ENCODE data around the gene AMER3.
"Not testable (repeated sequence)": the region's sequence is repeated elsewhere in the genome, so short reads cannot be mapped to it uniquely, and the experiment has no call there.

The AMER3 gene

DNA sequence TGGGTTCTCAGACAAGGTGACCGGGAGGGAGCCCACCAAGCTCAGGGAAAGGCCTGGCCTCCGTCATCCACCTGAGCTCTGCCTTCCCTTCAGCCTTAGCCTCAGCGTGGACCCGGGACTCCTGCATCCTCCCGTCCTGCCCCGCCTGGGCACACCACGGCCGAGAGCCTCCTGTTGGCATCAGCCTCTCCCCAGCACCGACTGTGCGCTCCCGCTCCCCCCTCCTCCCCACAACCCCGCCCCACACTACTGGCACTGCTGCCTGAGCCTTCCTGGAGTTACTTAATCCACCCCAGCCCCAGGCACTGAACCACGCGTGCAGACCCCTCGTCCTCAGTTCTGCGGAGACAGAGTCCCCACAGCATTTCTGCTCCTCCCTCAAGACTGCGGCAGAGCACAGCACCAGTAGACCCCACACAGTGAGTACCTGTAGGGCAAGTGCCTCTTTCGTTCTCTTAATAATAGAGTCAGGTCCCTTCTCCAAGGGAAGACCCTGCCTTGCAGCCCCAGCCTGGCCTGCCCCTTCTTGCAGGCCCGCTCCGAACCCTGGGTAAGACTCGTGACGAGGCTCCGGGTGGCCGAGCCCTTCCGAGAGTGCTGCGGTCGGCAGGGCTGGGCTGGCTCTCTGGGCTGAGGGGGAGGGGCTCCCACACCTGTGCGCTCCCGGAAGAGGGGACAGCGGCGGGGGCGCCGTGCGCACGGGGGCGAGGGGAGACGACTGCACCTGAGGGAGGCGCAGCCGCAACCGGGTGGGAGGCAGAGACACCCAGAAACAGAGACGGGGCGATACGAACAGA, at the start of gene AMER3:
TSS of gene AMER3 (plus strand) at position 285 of the 797 bp plus-strand sequence. CDS start 6,533 bp downstream, outside the sequence.
- no peak for DNase-seq (ENCODE audit: low read depth in 2 of 2)

- DNase-seq (ENCODE audit: low read depth in 2 of 2), result not testable (repeated sequence)
Measured at GRCh38 chr2:130714795-130715194, 40.5 kb upstream of the AMER3 start.

- DNase-seq (ENCODE audit: low read depth in 2 of 2), result no peak
Measured at GRCh38 chr2:130720036-130720435, 35.3 kb upstream of the AMER3 start.

- DNase-seq (ENCODE audit: low read depth in 2 of 2), result no peak
Measured at GRCh38 chr2:130720528-130720927, 34.8 kb upstream of the AMER3 start.

DNA sequence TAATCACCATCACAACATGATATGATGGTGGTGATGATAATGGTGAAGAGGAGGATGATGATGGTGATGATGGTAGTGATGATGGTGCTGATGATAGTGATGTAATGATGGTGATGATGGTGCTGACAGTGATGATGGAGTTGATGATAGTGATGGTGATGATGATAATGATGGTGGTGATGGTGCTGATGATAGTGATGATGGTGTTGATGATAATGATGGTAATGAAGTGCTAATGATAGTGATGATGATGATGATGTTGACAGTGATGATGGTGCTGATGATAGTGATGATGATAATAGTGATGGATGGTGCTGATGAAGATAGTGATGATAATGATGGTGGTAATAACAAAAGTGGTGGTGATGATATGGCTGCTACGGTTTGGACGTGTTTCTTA, 30.9 kb upstream of the AMER3 start:
- no peak for DNase-seq (ENCODE audit: low read depth in 2 of 2)

- no peak for DNase-seq (ENCODE audit: low read depth in 2 of 2)
Measured at GRCh38 chr2:130726614-130727180, 28.6 kb upstream of the AMER3 start.

GRCh38 chr2:130727286-130727924, 27.9 kb upstream of the AMER3 start:
- peak; percentile 46 to 54 for DNase-seq (ENCODE audit: low read depth in 2 of 2)

DNA sequence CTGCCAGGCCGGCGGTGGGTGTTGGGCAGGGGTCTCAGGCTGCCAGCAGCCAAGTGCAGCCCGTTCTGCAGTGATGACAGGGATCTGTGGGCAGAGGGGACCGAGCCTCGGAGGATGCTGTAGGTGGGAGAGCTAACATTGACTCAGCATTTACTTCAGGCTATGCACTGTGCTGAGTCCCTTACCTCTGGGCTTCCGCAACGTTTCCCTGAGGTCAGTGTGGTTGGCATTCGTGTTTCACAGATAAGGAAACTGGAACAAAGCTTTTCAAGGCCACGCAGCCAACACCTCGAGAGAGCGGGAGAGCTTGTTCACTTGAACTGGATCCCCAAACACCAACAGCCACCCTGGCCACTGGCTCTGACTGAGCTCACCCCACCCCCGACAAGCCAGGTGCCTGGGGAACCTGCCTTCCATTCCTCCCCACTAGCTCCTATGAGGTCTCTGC, 27.3 kb upstream of the AMER3 start:
- DNase-seq (ENCODE audit: low read depth in 2 of 2), result no peak

DNA sequence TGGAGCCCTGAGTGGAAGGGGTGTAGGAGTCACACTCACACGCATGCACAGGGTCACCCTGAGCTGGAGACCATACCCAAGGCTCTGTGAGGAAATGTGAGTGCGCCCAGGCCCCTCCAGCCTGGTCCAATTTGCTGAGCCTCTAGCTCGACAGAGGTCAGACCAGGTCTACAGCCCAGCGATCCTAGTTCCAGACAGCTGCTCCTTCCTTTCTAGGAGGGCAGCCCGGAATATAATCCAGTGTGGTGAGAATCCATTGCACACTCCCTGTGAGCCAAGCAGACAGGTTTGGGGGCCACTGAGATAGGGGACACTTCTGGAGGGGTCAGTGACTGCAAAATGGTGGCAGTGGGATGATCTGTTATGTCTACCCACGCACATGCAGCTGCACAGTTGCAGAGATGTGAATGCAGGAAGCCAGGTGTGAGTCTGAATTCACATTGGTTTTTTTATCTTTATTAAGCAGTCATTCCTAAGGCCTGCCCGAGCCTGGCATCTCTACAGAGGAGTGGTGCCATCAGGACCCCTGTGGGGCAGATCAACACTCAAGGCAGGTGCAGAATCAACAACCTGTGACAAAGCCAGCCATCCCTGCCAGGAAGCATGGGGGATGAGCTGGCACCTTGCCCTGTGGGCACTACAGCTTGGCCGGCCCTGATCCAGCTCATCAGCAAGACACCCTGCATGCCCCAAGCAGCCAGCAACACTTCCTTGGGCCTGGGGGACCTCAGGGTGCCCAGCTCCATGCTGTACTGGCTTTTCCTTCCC, 26.6 kb upstream of the AMER3 start, which contains the start of gene GPR148:
TSS of gene GPR148 (plus strand) at position 522 of the 768 bp plus-strand sequence. CDS start at position 604, 82 bp downstream.
- DNase-seq (ENCODE audit: low read depth in 2 of 2), result no peak

DNA sequence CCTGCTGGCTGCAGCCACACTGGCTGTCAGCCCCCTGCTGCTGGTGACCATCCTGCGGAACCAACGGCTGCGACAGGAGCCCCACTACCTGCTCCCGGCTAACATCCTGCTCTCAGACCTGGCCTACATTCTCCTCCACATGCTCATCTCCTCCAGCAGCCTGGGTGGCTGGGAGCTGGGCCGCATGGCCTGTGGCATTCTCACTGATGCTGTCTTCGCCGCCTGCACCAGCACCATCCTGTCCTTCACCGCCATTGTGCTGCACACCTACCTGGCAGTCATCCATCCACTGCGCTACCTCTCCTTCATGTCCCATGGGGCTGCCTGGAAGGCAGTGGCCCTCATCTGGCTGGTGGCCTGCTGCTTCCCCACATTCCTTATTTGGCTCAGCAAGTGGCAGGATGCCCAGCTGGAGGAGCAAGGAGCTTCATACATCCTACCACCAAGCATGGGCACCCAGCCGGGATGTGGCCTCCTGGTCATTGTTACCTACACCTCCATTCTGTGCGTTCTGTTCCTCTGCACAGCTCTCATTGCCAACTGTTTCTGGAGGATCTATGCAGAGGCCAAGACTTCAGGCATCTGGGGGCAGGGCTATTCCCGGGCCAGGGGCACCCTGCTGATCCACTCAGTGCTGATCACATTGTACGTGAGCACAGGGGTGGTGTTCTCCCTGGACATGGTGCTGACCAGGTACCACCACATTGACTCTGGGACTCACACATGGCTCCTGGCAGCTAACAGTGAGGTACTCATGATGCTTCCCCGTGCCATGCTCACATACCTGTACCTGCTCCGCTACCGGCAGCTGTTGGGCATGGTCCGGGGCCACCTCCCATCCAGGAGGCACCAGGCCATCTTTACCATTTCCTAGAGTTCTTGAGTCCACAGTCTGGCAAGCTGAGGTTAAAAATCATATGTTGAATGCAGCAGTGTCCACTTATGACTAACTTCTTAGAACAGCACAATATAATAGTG, 25.7 kb upstream of the AMER3 start:
- no peak for DNase-seq (ENCODE audit: low read depth in 2 of 2)

DNA sequence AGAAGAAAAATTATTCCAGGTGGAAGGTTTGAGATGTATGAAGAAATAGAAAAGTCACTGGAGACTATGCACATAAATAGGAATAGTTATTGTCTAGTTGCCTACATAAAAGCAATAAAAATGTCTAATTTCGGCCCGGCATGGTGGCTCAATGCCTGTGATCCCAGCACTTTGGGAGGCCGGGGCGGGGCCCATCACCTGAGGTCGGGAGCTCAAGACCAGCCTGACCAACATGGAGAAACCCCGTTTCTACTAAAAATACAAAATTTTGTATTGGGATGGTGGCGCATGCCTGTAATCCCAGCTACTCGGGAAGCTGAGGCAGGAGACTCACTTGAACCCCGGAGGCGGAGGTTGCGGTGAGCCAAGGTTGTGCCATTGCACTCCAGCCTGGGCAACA, 23.1 kb upstream of the AMER3 start:
- not testable (repeated sequence) for DNase-seq (ENCODE audit: low read depth in 2 of 2)

GRCh38 chr2:130735200-130735599, 20.1 kb upstream of the AMER3 start:
- DNase-seq (ENCODE audit: low read depth in 2 of 2), result no peak

- DNase-seq (ENCODE audit: low read depth in 2 of 2), result no peak
Measured at GRCh38 chr2:130736487-130736886, 18.9 kb upstream of the AMER3 start.

DNA sequence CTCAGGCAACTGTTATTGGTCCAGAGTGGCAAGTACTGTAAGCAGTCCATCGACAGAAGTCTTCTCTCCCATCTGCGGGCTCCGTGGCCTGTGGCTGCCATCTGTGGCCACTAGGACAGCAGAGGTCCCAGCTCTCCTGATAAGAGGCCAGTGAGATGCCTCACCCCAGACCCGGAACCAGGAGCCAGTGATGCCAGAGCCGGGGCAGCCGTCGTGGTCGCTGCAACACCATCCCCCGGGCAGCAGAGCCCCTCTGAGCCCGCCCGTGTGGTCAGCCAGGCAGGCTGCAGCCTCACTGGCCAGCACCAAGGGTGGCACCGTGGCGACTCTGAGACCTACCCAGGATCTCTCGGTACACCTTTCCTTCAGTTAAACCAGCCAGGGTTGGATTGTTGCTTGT, 17.7 kb upstream of the AMER3 start:
- no peak for DNase-seq (ENCODE audit: low read depth in 2 of 2)

GRCh38 chr2:130740671-130741070, 14.7 kb upstream of the AMER3 start:
- DNase-seq (ENCODE audit: low read depth in 2 of 2), result no peak

- no peak for DNase-seq (ENCODE audit: low read depth in 2 of 2)
Measured at GRCh38 chr2:130743278-130743677, 12.1 kb upstream of the AMER3 start.

DNA sequence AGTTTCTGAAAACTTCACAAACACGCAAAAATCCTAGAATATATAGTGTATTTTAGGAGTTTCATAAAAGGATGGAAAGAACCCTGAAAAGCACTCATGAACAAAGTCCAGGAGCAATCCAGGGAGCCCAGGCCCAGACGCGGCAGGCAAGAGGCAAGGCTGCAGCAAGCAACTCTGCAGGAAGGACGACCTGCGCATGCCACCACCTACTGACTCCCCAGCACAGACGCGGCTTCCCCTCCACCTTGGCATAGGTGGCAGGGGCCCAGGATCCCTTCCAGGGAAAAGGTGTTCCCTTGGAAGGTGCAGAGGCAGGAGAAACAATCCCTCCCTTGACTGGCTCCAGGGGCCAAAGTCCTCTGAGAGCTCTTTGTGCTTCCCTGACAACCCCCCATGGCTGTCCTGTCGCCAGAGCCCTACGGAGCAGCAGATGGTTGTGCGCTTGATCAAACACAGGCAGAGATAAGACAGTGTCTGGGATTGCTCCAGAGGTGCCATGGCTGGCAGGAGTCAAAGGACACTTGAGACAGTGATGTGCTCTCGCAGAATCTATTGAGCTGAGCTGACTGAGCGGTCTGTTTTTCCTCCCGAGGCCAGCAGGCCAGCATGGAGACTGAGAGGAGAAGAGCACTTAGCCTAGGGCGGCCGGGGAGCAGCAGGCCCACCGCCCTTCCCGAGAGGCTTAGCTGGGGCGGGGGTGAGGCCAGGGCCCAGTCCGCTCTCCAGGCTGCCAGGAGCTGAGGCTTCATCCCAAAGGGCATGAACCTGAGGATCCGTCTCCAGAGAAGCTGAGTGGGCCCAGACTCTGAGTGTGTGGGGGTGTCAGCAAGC, 10.8 kb upstream of the AMER3 start:
- DNase-seq (ENCODE audit: low read depth in 2 of 2), result no peak

GRCh38 chr2:130749078-130749477, 6.3 kb upstream of the AMER3 start:
- DNase-seq (ENCODE audit: low read depth in 2 of 2), result no peak

DNA sequence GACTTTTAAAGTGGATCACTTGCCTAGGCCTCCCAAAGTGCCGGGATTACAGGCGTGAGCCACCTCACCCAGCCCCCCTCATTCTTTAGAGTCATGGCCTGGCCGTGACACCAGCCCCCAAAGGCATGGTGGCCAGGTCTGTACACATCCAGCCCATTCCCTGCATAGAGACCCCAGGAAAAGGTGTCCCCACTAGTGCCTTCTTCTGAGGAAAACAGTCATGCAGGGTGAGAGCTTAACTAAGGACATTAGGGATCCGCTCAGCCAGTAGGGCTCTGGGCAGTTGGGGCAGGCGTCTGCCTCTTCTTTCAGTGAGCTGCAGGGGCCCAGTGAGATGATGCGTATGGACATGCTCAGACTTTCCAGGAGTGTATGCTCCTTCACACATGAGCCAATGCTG, 5.7 kb upstream of the AMER3 start:
- no peak for DNase-seq (ENCODE audit: low read depth in 2 of 2)

DNA sequence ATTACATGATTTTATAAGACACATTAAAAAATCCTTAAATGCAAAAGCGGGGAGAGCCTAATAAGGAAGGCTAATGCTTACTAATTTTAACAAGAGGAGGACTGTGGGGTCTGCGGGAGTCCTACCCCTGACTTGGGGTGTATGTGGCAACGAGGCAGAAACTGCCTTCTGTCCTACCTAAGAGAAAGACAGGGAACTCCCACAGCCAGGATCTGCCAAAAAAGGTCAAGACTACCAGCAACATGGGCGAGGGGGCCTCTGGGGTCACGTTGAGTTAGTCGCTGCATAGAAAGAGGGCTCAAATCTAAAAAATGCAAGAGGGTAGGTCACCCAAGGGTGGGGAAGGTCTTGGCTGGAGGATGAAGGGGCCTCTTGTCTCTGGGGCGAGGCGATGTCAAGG, 529 bp upstream of the AMER3 start:
- DNase-seq (ENCODE audit: low read depth in 2 of 2), result no peak
